PFSK-1 (cell line): Measurements from ENCODE around the gene MAP4K4.

Experiments
- FOXP2 ChIP-seq: optimal IDR thresholded peaks from 2 replicates; pipeline ENCODE3; 2011; ENCODE audit warnings: borderline replicate concordance, control low read depth, inconsistent platforms; ENCODE audit not compliant: insufficient read depth; ENCODE audit errors: extremely low read length, extremely low read depth
- POLR2AphosphoS5 ChIP-seq: IDR thresholded peaks from 2 replicates; pipeline ENCODE4 v1.6.1; 2012; ENCODE audit warnings: low read depth, mild to moderate bottlenecking, control low read depth, low read length, moderate library complexity
- SIN3A ChIP-seq: IDR thresholded peaks from 2 replicates; pipeline ENCODE4 v1.6.1; 2012; ENCODE audit warnings: mild to moderate bottlenecking, low read length, moderate library complexity, borderline replicate concordance; ENCODE audit not compliant: insufficient read depth
- TAF1 ChIP-seq: IDR thresholded peaks from 2 replicates; pipeline ENCODE4 v1.6.1; 2012; ENCODE audit warnings: low read length, control low read depth, borderline replicate concordance; ENCODE audit not compliant: insufficient read depth
- TF ChIP-seq, protein P1 (sequence below), 2 experiments: IDR thresholded peaks; 2 replicates each; pipeline versions ENCODE4 v1.6.1 to v1.8.0; 2011 to 2012; ENCODE audit warnings: low read depth in 2 of 2, low read length in 2 of 2, control low read depth in 1 of 2, inconsistent platforms in 1 of 2, mild to moderate bottlenecking in 1 of 2, moderate library complexity in 1 of 2; ENCODE audit not compliant: insufficient read depth in 1 of 2

The MAP4K4 gene

DNA sequence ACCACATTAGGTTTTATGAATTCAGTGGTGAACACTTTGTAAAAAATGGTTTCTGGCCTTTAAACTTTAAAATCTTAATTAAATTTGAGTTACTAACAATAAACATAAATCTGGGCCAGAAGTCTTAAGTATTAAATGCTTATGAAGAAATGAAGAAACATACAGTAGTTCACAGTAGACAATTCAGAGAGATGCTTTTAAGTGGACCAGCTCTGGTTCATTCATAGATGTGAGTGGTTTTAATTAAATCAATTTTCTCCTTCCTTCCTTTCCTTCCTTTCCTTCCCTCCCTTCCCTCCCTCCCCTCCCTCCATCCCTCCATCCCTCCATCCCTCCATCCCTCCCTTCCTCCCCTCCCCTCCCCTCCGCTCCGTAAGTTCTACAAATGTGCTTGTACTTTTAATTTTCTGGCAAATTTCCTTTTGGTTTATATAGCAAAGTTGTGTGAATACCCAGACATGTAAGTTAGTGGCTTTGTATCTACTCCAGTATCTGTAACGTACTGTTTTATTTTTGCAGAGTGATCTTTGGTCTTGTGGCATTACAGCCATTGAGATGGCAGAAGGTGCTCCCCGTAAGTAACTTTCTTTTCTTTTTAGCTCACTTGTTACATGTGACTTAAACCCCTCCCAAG lies 136.5 kb downstream of the MAP4K4 start:
- TF ChIP-seq SIN3A (no peak), POLR2AphosphoS5 (no peak), FOXP2 (no peak), TAF1 (no peak)
- TF ChIP-seq, protein P1, sequence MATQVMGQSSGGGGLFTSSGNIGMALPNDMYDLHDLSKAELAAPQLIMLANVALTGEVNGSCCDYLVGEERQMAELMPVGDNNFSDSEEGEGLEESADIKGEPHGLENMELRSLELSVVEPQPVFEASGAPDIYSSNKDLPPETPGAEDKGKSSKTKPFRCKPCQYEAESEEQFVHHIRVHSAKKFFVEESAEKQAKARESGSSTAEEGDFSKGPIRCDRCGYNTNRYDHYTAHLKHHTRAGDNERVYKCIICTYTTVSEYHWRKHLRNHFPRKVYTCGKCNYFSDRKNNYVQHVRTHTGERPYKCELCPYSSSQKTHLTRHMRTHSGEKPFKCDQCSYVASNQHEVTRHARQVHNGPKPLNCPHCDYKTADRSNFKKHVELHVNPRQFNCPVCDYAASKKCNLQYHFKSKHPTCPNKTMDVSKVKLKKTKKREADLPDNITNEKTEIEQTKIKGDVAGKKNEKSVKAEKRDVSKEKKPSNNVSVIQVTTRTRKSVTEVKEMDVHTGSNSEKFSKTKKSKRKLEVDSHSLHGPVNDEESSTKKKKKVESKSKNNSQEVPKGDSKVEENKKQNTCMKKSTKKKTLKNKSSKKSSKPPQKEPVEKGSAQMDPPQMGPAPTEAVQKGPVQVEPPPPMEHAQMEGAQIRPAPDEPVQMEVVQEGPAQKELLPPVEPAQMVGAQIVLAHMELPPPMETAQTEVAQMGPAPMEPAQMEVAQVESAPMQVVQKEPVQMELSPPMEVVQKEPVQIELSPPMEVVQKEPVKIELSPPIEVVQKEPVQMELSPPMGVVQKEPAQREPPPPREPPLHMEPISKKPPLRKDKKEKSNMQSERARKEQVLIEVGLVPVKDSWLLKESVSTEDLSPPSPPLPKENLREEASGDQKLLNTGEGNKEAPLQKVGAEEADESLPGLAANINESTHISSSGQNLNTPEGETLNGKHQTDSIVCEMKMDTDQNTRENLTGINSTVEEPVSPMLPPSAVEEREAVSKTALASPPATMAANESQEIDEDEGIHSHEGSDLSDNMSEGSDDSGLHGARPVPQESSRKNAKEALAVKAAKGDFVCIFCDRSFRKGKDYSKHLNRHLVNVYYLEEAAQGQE (IDR thresholded peaks at IDR 0.05; ENCODE audit: insufficient read depth in 1 of 2, low read depth in 2 of 2, low read length in 2 of 2), result no peak

DNA sequence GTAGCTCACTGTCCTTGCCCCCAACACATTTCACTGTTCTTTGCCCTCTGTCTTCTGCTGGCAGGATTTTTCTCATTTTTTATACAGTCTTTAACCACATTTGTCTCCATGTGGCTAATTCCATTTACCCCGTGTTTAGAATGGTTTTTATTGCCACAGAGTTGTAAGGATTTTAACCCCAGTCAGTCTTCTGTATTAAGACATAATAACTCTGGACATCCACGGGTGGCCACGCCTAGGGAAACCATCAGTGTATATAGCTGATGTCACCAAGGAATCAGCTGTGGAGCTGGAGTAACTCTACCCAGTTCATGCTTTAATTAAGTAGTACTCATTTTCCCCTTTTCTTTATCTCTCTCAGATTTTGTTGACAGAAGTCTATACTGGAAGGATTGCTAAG lies 139.8 kb downstream of the MAP4K4 start:
- TF ChIP-seq POLR2AphosphoS5 (no peak), TAF1 (no peak), FOXP2 (no peak), SIN3A (no peak)
- TF ChIP-seq, protein P1 (IDR thresholded peaks at IDR 0.05; ENCODE audit: insufficient read depth in 1 of 2, low read depth in 2 of 2, low read length in 2 of 2), result no peak

DNA sequence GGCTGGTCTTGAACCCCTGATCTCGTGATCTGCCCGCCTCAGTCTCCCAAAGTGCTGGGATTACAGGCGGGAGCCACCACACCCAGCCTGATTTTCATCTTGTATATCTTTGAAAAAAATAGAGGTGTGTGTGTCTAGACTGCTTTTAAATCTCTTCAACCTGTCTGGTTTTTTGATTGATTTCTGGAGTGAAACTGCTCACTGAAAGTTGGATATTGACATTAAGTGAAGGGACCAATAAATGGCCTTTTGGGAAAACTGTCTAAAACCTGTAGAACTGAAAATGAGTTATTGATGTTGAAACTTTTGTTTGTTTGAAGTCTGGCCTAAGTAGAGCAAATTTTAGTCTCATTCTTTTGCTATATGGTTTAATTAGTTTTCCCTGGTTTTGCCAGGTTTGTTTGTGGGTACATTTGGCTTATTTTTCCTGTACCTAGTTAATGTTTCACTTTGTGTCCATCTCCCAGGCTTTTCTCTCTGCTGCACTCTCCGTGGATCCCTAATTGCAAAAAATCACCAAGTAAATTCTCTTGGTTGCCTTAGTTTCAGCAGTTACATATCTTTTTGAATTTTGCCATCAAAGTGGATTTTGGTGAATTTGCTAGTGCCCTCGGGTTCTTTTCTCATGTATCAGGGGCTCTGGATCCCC lies 144.3 kb downstream of the MAP4K4 start:
- TF ChIP-seq TAF1 (no peak), SIN3A (no peak), POLR2AphosphoS5 (no peak), FOXP2 (no peak)
- TF ChIP-seq, protein P1 (IDR thresholded peaks at IDR 0.05; ENCODE audit: insufficient read depth in 1 of 2, low read depth in 2 of 2, low read length in 2 of 2), result no peak

DNA sequence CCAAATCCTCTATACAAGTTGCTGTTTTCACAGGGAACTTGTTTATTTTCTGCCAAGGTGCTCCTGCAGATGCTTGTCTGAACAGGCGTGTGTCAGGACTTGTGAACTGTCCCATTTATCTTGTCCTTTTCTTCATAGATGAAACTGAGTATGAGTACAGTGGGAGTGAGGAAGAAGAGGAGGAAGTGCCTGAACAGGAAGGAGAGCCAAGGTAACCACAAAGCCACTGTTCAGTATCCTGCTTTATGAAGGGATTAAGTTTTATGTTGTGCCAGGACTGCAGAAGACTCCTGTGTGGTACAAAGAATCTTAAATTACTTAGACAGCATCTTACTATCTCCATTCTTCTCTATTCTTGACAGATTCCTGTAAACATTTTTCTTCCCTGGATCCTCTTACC lies 145.0 kb downstream of the MAP4K4 start:
- TF ChIP-seq FOXP2 (no peak), POLR2AphosphoS5 (no peak), SIN3A (no peak)
- TF ChIP-seq, protein P1 (IDR thresholded peaks at IDR 0.05; ENCODE audit: insufficient read depth in 1 of 2, low read depth in 2 of 2, low read length in 2 of 2), result no peak

DNA sequence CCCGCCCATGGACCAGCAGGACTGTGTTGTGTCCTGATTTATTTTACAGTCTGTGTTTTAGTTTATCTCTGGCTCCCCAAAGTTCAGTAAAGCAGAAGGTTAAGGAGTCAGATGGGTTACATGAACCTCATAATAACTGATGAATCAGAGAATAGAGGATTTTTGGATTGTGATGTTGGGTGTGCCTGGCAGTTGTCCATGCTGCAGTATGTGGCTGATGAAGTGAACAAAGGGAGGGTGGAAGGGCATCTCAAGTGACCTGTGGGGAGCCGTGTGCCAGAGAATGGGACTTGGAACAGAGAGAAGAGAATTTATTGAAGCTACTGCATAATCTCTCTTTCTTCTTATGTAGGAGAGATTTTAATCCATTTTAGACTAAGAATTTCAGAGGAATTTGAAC lies 145.5 kb downstream of the MAP4K4 start:
- TF ChIP-seq SIN3A, result no peak
- TF ChIP-seq TAF1, result no peak
- no peak for TF ChIP-seq POLR2AphosphoS5
- TF ChIP-seq, protein P1 (IDR thresholded peaks at IDR 0.05; ENCODE audit: insufficient read depth in 1 of 2, low read depth in 2 of 2, low read length in 2 of 2), result no peak
- TF ChIP-seq FOXP2, result no peak
